Activated T-cell treated with anti-CD3 and anti-CD28 coated beads for 4 hours (primary cell): Measurements from ENCODE around the gene GRM8.

Source experiments
- DNase-seq: peaks from one replicate; pipeline ENCODE4 v3.0.0-alpha.2; 2020

The GRM8 gene

GRCh38 chr7:127230192-127230925 lies 22.4 kb downstream of the GRM8 start:
- no peak for DNase-seq

- DNase-seq: no peak
These were observed 25.9 kb downstream of the GRM8 start for GRCh38 chr7:127226685-127227374.

- DNase-seq: no peak
These were observed 31.0 kb downstream of the GRM8 start for GRCh38 chr7:127221731-127222130.

GRCh38 chr7:127214956-127215718 lies 37.6 kb downstream of the GRM8 start:
- no peak for DNase-seq

GRCh38 chr7:127209886-127210285 lies 42.9 kb downstream of the GRM8 start:
- DNase-seq: no peak

GRCh38 chr7:127208860-127209259 lies 43.9 kb downstream of the GRM8 start:
- DNase-seq: no peak

- DNase-seq: no peak
These were observed 44.4 kb downstream of the GRM8 start for GRCh38 chr7:127208351-127208750.

GRCh38 chr7:127207806-127208205 lies 44.9 kb downstream of the GRM8 start:
- DNase-seq: no peak

GRCh38 chr7:127207230-127207629 lies 45.5 kb downstream of the GRM8 start:
- DNase-seq: no peak

GRCh38 chr7:127194571-127194970 lies 58.2 kb downstream of the GRM8 start:
- no peak for DNase-seq

GRCh38 chr7:127189886-127190285 lies 62.9 kb downstream of the GRM8 start:
- DNase-seq: no peak

- no peak for DNase-seq
These were observed 63.7 kb downstream of the GRM8 start for GRCh38 chr7:127189074-127189473.

GRCh38 chr7:127187740-127188139 lies 65.0 kb downstream of the GRM8 start:
- DNase-seq: no peak

- DNase-seq: no peak
These were observed 66.1 kb downstream of the GRM8 start for GRCh38 chr7:127186686-127187085.

- DNase-seq: no peak
These were observed 75.6 kb downstream of the GRM8 start for GRCh38 chr7:127177156-127177555.

- no peak for DNase-seq
These were observed 90.4 kb downstream of the GRM8 start for GRCh38 chr7:127162366-127162765.

- DNase-seq: no peak
These were observed 94.1 kb downstream of the GRM8 start for GRCh38 chr7:127158659-127159058.

GRCh38 chr7:127154958-127155357 lies 97.8 kb downstream of the GRM8 start:
- no peak for DNase-seq

GRCh38 chr7:127154101-127154500 lies 98.6 kb downstream of the GRM8 start:
- no peak for DNase-seq

- DNase-seq: no peak
These were observed 99.4 kb downstream of the GRM8 start for GRCh38 chr7:127153315-127153714.

- no peak for DNase-seq
These were observed 100.3 kb downstream of the GRM8 start for GRCh38 chr7:127152423-127152822.

- no peak for DNase-seq
These were observed 101.4 kb downstream of the GRM8 start for GRCh38 chr7:127151379-127151778.

GRCh38 chr7:127150543-127150942 lies 102.2 kb downstream of the GRM8 start:
- no peak for DNase-seq
